ENCODE data around the gene SNX14.
A peak's percentile ranks its signal among the peaks of the same experiment; 100 is the strongest.

The SNX14 gene

DNA sequence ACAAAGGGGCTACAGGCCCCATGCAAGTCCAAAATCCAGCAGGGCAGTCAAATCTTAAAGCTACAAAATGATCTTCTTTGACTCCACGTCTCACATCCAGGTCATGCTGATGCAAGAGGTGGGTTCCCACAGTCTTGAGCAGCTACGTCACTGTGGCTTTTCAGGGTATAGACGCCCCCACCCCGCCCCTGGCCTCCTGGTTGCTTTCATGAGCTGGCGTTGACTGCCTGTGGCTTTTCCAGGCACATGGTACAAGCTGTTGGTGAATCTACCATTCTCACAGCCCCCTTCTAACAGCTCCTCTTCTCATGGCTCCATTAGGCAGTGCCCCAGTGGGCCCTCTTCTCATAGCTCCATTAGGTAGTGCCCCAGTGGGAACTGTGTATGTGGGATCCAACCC lies 96.8 kb downstream of the SNX14 start:
- DNase-seq: no peak

- DNase-seq: no peak
These were observed 97.6 kb downstream of the SNX14 start for GRCh38 chr6:85496009-85496579.

DNA sequence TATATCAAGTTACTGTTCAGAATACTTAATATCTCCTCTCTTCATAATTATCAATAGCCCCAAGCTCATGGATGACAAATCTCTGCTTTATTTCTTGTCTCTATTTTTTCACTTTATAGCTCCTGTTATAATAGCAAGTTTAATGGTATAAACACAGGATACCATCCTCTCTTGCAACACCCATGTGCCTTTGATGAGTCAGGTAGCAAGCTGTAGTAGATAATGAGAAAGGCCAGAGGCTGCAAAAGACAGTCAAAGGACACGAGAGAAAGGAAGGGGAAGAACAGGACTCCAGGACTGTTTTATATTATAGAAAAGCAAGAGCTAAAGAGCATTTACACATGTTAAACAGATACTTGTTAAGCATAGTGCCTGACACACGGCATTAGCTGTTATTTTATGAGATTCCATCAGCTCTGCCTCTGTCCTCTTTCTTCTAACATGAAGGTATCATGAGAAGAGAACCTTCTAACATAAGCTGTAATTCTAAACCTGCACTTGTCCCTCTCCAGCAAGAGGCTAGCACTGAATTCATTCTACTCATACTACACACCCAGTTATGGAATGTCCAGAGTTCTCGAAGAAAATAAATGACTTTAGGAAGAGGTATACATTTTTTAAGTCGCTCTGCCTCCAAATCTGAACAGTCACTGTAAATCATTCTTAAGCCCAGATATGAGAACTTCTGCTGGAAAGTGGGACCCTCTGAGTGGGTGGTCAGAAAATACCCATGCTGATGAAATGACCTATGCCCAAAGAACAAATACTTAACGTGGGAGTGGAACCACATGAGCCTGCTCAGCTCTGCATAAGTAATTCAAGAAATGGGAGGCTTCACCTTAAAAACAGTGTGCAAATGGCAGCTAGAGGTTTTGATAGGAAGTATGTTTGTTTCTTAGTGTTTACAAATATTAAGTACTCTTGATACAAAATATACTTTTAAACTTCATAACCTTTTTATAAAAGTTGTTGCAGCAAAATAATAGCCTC lies 98.8 kb downstream of the SNX14 start:
- DNase-seq: no peak

GRCh38 chr6:85493389-85493788 lies 100.3 kb downstream of the SNX14 start:
- no peak for DNase-seq

- DNase-seq: no peak
These were observed 103.0 kb downstream of the SNX14 start for GRCh38 chr6:85490516-85491248.

- peak in 1 of 2 experiments; percentile 69 for DNase-seq
These were observed 108.7 kb downstream of the SNX14 start for GRCh38 chr6:85484948-85485347.

- no peak for DNase-seq
These were observed 109.8 kb downstream of the SNX14 start for GRCh38 chr6:85483846-85484245.

GRCh38 chr6:85482905-85483700 lies 110.6 kb downstream of the SNX14 start:
- peak; percentile 53 to 55 for DNase-seq

DNA sequence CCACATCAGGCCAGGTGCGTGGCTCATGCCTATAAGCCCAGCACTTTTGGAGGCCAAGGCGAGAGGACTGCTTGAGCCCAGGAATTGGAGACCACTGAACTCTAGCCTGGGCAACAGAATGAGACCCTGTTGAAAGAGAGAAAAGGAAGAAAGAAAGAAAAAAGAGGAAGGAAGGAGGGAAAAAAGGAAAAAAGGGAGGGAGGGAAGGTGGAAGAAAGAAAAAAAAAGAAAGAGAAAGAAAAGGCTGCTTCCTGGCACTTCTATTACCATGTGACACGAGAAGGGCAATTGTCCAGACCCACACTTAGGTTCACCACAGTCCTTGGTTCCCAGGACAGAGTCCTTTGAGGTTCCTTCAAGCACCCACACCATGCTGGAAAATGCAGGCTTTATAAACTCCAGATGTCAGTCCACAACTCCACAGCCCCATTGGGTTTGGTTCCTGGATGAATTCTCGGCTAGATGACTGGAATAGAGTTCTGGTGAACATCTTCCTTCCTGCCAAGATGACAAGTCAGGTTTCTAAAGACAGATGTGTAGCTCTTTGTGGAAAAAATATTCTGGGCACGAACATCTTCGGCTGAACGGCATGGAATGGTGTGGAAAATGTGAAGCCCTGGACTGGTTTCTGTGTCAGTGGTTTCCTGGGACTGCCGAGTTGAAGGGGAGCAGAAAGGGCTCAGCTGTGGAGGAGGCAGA lies 111.3 kb downstream of the SNX14 start:
- DNase-seq: no peak

GRCh38 chr6:85479208-85479607 lies 114.5 kb downstream of the SNX14 start:
- no peak for DNase-seq

DNA sequence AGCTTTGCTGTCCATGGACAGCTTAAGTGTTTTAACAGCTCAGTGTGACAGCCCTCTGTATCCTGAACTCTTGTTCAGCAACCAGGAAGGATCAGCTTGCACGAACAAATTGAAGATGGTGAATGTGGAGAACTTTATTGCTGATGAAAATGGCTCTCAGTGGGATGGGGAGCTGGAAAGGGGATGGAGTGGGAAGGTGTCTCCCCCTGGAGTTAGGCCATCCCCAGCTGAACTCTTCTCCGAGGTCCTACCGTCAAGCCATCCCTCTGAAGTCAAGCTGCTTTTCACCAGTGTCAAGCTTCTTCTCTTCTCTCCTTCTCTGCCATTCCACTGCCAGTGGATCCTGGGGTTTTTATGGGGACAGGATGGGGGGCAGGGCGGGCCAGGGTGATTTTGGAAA lies 117.1 kb downstream of the SNX14 start:
- DNase-seq: no peak

- DNase-seq: no peak
These were observed 119.9 kb downstream of the SNX14 start for GRCh38 chr6:85473748-85474147.

DNA sequence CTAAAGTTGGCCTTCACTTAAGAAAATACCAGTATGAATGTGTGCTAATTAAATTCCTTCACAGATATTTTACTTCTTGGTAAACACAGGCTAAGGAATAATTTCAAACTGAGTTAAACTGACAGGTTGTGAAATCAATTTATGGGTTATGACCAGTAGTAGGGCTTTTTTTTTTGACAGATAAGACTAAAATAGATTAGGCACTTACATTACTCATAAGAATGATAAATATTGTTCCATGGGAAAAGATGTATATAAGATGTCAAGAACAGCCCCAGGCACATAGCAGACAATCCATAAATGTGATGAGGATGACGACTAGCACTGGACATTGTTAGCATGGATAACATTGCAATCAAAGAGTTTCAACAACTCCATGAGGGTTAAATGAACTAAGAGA lies 120.9 kb downstream of the SNX14 start:
- DNase-seq: no peak

DNA sequence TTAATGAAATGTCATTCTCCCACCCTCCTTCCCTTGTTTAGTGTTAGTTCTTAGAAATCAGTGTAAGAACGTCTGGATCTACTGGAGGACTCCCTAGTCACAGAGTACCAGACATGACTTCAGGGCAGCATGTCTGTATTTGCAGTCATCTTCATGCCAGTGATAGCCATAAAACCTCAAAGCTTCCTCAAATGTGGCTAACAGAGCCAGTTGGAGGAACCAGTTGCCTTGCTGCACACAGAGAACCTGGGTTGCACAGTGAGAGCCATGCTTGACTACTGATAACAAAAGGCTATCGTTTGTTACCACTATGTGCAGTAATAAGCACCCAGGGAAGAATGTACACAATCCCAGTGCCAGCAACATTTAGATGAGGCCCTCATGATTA lies 123.6 kb downstream of the SNX14 start:
- peak; percentile 43 to 72 for DNase-seq

GRCh38 chr6:85469276-85470022 lies 124.2 kb downstream of the SNX14 start:
- peak; percentile 6 to 7 for DNase-seq

DNA sequence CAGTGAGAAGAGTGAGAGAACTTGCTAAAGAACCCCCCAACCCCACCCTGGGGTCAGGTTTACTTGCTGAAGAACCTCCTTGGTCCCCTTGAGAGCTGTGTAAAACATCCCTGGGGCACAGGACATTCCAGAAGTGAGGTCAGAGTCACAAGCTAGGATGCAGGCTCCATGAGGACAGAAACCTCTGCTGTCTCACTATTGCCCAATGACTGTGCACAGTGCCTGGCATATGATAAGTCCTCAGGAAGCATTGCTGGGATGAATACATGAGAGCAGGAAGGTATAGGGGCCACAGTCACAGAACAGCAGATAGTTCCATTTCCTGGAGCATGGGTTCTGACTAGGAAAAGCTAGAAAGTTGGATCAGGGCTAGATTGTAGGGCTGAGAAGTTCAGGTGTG lies 125.3 kb downstream of the SNX14 start:
- DNase-seq: no peak

- no peak for DNase-seq
These were observed 127.9 kb downstream of the SNX14 start for GRCh38 chr6:85465762-85466161.

DNA sequence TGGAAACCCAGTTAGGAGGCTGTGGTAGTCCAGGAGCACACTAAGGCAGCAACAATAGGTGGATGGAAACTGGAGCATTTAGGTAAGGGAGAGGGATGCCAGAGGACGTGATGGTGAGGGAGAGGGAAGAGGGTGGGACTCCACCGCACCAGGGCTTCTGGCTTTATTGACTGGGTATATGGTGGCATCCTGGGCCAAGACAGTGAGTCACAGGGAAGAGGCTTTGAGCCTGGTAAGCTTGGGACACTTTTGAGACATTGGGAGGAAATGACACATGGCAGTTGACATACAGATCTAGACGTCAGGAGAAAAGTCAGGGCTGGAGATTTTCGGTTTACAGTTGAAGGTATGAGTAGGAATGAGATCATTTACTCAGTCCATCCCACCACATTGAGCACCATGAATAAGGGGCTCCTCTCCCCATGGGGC lies 128.9 kb downstream of the SNX14 start:
- no peak for DNase-seq

DNA sequence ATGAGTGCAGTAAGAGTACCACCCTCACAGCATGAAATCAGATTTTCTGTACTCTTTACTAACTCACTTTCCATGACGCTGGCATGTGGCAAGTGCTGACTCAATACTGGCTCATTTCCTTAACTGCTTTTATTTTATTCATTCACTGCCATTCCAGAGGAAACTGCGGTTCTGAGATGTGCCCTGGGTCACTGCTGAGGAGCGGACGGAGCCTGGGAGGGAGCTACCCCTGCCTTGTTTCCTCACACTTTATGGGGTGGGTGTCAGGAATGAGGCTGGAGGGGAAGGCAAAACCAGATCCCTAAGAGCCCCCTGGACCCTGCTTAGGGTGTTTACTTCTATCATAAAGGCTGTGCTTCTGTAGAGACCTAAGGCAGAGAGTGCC lies 129.4 kb downstream of the SNX14 start:
- no peak for DNase-seq

DNA sequence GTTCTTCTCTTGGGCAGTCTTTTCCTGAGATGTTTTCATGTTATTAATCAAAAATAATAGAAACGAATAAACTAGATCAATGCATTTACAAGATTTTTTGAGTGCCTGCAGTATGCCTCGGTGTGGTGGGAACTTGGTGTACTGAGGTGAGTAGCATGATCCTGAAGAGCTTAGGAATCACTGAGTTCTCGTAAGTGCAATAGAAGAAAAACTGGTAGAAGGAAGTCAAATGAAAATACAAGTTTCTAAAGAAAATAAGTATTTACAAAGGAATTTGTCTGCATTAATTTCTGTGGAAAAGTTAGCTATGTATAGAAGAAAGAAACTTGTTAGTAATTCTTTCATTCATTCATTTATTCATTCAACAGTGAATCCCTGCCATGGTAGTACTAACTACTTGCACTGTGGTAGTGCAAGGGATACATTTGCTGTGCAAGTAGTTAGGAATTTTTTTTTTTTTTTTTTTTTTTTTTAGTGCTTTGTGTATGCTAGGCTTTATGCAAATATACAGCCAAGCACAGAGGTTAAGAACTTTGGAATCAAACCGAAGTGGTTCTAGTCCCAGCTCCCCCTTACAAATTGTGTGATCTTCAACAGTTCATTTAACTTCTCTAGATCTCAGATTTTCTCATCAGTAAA lies 129.9 kb downstream of the SNX14 start:
- no peak for DNase-seq

DNA sequence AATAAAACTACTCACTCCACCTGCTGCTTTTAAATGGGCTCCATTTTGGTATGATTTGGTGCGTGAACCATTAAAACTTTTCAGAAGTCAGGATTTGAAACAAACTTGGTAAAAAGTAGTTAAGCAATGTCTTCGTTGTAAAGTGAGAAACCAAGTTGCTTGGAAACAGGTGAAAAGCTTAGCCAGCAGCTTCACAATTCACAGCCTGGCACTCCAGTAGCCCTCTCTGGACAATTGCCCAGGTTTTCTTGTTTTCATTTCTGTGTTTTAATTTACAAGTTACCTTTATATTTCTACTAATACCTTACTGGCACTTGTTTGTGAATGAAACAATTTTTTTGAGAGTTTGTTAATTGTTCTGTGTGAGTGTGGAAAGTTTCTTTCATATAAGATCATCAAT lies 131.0 kb downstream of the SNX14 start:
- no peak for DNase-seq
